GM18868 (cell line): ENCODE results near the gene BHLHE40.

ENCODE experiments used
- ATAC-seq: cut with Tn5 transposase; IDR thresholded peaks from one replicate; pipeline ENCODE4 v1.9.1; 2021; ENCODE audit warnings: mild to moderate bottlenecking, moderate library complexity; ENCODE audit not compliant: unreplicated experiment

BHLHE40 gene

DNA sequence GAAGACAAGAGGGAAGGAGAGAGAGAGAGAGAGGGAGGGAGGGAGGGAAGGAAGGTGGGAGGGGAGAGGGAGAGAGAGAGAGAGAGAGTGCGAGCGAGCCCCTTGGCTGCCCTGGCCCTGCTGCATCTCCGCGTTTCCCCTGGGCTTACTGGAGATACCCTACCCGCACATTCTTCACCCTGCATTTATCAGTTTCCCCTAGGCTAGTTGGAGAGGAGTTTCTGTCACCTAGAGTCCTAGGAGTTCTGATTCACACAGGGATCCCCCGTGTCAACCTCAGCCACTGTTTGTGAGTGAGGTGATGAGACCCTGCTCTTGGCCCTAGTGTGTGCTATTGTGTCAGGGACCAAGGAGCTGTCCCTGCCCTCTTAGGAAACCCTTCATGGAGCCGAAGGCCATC lies 18.7 kb downstream of the BHLHE40 start:
- no peak for ATAC-seq

DNA sequence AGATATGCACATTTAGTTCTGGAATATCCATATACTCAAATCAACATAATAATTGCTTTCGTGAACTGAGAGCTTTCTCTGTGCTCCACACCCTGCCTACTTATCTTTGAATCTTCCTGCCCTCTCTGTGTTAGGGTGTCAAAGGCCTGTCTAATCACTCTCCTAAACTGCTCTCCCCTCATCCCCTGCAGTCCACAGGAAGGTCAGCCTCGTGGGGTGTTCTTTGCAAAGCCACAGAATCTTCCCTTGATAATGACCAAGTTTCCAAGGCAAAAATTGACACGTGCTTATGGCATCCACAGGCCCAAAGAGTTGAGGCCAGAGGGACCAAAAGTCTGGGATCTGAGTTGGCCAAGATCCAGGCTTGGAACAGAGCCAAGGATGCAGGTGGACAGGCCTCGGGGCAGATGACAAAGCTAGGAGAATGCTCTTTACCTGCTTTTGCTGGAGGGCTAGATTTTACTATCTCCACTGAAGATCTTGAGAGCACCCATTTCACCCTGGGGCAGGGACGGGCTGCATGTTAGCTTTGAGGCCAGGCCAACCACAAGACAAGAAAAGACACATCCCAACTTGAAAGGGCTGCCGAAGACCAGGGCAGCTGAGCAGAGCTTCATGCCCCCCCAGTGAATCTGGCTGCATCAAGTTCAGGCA lies 20.4 kb downstream of the BHLHE40 start:
- ATAC-seq = peak; percentile 45

DNA sequence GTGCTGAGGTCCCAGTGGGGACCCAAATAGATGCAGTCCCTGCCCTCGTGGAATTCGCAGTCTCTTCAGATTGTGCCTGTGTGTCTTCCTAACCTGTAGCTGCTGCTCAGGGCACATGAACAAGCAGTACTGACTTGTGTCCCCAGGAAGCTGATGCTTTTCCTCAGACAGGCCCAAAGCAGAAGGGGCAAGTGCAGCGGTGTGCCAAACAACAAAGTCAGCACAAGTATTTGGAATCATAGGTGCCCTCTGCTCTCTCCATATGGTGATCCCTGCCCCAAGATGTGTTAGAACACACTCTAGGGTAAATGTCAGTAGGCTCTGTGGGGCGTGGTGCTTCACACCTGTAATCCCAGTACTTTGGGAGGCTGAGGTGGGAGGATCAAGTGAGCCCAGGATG lies 21.9 kb downstream of the BHLHE40 start:
- no peak for ATAC-seq

DNA sequence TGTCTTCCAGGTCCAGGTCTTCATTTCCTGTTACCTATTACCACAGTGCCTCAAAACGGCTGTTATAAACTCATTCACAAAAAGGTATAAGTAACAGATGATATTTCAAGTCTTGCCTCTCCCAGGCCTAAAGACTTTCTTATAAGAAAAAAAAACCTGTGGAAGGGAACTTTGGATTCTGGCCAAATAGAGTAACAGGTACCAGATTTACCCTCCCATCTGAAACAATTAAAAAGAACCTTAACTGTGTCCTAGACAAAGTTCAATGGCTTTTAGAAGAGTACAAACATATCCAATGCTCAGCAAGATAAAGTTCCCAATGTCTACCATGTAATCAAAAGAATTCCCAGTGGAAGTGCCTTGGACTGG lies 22.6 kb downstream of the BHLHE40 start:
- ATAC-seq = no peak

DNA sequence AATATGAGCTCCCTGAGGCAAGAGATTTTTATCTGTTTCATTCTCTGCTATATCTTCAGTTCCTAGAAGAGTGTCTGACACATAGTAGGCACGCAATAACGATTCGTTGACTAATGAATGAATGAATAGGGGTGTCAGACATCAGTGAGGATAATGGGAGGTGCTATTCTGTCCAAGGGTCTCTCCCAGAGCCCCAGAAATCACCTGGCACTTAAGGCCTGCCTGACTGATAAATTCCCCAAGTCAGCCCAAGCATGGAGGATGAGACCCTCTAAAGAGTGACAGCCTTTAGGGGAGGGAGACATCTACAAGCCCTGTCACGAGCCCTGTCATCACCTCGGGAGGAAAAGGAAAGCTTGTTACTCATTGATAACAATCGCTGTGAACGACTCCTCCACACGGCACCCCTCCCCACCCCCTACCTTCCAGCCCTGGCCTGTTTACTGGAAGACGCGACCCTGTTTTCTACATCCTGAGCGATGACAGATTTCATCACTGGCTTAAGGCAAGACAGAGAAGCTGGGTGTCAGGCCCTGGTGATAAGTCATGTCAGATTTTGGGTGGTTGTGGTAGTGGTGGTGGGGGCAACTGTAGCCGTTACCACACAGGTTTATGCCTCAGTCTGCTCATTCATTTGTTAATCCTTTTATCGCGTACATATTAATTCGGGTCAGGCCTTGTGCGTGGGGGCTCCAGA lies 23.1 kb downstream of the BHLHE40 start:
- ATAC-seq = no peak

DNA sequence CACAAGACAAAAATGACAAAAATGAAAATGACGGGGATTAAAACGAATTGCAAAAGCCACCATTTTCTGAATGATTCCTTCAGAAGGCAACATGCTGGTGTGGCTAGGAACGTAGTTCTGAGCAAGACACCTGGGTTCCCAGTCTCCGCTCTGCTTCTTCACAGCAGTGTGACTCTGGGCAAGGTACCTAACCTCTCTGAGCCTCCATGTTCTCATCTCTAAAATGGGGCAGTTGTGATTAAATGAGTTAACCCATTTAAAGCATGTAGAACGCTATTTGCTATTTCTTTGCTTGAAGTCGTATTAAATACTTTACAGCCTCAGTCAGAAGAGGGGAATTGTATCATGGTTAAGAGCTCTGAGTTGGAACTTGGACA lies 23.6 kb downstream of the BHLHE40 start:
- ATAC-seq = no peak

DNA sequence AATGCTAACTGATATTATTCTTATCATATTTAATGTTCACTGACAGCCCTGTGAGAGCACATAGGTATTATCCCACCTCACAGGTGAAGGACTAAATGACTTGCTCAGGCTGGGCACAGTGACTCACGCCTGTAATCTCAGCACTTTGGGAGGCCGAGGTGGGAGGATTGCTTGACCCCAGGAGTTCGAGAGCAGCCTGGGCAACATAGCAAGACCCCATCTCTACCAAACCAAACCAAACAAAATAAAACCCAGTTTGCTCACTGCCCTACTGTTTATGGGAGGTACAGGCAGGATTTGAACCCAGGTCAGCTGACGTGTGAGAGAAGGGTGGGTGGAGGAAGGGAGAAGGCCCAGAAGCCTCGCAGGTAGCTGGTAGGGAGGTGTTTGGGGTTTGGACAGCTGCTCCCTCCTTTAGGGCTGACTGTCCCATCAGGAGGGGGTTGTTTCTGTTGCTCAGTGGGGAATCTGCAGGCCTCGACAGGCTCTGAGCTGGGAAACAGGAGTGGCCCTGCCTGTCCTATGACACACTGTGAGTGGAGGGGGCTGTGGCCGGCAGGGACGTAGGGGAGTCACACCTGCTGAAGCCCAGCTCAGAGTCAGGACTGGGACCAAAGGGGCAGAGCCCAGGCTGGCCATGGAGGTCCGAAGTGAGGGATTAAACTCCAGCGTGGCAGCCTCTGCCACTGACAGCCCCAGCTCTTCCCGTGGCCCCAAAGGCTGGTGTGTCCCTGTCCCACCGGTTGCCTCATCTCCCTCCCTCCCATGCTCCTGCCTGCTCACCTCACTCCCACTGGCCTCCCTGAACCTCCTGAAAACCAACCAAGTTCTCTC lies 25.3 kb downstream of the BHLHE40 start:
- no peak for ATAC-seq

DNA sequence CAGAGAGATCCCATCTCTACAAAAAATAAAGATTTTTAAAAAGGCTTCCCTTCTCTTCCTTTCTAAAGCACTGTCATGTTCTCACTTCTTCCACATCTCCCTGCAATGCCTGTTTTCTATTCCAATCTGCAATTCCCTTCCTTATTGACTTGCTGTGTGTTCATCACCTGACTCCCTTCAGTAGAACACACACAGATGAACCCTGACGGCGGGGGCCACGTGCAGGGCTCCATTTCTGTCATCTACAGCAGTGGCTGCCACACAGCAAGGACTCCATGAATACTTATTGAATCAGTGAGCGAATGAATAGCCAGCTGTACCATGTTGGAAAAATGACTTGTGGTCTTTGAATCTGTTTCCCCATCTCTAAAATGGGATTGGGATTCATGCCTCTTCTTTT lies 26.1 kb downstream of the BHLHE40 start:
- ATAC-seq = no peak

DNA sequence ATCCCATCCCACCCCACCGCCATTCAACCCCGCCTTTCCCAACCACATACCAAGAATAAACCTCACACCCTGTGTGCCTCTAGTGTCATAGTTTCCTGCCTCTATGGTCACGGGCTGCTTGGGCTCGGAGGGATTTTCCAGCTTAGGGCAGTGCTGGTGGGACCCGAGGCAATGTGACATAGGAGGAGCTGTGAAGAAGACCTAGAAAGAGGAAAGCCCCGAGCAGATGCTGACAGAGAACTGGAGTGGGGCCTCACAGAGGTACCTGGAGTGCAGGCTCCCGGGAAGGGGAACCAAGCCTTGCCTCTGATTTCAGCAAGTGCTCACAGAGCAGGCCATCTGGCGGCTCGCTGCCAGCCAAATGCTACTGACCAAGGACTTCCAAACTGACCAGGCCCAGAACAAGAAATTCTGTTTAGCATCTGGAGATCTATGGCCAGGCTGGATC lies 27.5 kb downstream of the BHLHE40 start:
- peak; percentile 79 for ATAC-seq

DNA sequence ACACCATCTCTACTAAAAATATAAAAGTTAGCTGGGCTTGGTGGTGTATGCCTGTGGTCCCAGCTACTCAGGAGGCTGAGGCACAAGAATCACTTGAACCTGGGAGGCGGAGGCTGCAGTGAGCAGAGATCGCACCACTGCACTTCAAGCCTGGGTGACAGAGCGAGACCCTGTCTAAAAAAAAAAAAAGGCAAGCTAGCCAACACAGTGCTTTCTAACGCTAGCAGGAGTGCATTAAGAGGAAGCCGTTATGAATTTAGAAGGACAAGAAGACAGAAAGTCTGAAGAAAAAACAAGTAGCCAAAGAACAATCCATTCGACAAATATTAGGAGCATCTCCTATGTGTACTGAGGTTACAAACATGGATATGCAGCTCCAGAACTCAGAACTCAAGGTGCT lies 28.6 kb downstream of the BHLHE40 start:
- ATAC-seq = peak; percentile 16

DNA sequence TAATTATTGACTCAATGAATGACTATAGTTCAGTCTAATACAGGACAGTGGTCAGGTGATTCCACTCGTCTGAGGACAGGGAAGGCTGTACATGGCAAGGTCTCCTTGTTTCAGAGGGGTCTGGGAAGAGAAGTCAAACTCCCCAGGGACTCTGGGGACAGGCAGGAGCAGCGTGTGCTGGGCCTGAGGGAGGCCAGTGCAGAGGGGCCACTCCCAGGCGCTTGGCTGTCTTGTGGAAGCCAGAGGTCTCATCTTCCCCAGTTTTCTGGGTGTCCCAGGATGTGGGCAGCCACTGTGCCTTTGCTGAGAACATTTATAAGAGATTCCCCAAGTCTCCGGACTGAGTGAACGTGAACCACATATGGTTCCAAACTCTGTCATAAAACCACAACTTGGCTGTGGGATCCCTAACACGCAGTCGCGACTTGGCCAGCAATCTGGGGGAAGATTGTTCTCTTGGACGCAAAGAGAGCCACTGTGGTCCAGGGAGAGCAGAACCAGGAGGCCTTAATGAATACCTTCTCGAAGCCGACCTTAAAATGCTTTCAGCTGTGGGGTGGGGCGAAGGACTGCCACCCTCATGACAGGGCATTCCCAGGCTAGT lies 30.4 kb downstream of the BHLHE40 start:
- ATAC-seq = no peak

DNA sequence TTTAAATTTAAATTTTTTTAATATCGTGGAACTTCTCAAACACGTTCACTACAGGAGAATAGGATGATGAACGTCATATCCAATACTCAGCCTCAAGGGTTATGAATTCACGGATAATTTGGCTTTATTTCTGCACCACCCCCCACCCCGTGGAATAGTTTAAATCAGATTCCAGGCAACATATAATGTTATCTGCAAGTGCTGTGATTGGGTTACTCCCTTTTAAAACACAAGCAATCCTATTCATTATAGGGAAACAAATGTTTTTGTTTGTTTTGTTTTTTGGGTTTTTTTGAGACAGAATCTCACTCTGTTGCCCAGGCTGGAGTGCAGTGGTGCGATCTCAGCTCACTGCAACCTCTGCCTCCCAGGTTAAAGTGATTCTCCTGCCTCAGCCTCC lies 30.9 kb downstream of the BHLHE40 start:
- ATAC-seq = no peak

DNA sequence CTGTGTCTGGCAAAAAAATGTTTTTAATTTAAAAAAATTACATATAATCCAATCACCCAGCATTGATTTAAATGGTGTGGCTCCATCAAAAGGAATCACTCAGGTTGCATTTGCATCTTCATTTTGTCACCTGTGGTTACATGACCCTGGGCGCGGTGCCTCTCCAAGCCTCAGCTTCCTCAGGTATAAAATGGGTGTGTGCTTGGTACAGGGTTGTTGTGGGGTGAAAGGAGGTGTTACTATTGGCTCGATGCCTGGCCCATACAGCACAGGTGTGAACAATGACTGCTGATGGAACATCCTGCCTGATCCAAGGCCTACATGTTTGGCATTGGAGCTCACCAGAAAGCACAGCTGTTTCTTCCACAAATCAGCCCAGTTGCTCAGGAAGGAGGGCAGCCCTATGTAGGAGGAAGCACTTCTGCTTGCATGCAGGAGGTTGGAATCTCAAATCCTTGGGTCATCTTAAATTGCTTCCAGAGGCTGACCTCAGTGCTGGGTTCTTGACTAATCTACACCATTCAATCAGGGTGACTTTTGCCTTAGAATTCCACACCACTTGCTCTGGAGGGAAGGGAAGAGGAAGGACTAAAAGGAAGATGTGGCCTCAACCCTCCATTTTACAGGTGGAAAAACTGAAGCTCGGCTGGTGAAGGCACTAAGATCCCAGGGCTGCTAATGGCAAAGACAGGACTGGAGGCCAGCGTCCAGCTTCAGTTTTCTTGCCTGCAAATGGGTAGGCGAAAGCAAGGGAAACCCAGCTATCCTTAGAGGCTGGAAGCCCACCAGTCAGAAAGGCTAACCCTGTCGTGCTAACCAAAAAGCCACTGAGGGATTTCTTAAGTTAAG lies 31.7 kb downstream of the BHLHE40 start:
- ATAC-seq = no peak

DNA sequence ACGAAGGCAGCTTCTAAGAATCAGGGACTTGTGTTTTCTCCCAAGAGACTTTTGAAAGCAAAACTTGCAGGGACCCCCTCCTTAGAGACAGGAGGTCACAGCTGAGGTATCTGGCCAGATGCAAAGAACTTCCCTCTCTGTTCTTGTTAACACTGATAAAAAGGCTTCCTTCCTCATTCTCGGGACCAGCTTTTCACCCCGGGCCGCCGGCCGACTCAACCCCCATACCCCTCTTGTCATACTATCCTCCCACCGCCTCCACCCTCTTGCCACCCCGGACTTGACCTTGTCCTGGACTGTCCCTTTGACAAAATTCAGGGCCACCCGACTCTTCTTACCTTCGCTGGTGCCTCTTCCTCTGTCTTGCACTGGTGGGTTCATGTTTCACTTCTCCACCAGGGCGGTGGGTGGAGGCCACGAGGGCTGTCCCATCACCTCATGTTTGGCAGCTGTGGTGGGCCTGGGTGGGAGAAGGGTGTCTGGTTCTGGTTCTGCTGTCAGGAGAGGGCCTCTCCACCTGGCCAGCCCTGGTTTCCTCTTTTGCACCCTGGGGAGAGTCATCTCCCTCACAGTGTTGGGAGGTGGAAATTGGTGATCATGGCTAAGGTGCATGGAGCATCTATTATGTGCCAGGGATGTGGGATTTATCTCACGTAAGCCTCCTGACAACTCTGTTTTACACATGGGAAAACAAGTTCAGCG lies 32.5 kb downstream of the BHLHE40 start:
- ATAC-seq = peak; percentile 40

DNA sequence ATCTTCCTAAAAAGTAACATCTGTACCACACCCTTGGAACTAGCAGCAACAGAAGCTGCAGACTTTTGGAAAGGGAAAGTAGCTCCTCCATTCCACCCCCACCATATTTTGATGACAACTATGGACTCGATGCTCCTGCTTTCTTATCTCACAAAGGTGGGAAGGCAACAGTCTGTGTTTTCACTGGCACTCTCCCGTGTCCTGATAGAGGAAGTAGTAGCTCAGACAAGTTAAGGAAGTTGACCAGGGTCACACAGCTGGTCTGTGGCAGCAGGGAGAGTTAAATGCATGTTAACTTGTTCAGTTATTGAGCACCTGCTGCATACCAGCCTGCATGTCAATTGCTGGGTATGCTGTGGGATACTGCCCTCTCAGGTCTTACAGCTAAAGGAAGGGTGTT lies 33.1 kb downstream of the BHLHE40 start:
- ATAC-seq = no peak

DNA sequence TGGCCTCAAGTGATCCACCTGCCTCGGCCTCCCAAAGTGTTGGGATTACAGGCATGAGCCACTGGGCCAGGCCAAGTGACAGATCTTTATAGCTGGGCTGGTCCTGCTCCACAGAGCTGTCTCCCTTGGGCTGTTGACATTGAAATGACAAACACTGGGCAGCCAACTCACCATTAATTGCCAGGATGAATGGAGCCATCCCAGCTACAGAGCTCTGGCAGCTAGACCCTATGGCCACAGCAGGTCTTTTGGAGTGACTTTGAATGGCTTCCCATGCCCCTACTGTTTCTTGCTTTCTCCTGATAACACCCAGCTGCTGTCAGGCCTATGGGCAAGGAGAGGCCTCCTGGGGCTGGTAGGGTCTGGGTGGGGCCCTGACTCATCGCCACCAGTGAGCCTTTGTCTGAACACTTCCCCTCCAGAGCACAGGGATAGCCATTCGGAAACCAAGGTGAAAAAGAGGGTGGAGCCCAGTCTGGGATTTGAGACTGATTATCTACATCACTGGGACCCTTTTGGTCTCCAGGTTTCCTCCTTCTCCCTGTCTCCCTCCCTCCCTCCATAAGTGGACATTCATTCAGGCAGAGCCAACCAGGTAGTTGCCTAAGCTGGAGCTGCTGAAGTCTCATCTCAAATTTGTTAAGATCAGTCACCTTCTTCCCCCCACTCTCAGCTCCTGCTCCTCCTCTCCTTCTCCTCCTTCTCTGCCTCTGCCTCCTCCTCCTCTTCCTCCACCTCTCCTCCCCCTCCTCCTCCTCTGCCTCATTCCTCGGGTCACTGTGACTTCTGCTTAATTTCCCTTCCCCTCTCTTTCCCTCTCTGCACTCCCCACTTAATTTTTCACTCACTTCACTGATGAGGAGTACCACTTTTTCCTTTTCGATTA lies 34.0 kb downstream of the BHLHE40 start:
- ATAC-seq = no peak

DNA sequence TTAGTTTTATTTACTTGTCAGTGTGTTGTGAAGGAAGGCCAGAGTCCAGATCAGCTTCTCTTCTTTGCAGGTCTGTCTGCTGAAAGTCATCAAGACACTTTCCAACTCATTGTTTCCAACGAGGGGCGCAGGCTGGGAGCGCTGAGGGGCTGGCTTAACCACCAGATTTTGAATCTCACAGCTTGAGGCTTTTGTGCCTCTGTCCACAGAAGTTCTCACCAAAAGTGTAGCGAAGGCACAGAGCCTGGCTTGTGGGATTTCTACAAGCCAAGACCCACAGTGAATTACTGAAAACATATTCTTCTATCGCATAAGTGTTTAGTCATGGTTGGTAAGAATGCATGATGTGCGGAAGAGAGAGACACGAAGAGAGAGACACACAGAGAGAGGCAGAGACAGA lies 35.2 kb downstream of the BHLHE40 start:
- no peak for ATAC-seq

DNA sequence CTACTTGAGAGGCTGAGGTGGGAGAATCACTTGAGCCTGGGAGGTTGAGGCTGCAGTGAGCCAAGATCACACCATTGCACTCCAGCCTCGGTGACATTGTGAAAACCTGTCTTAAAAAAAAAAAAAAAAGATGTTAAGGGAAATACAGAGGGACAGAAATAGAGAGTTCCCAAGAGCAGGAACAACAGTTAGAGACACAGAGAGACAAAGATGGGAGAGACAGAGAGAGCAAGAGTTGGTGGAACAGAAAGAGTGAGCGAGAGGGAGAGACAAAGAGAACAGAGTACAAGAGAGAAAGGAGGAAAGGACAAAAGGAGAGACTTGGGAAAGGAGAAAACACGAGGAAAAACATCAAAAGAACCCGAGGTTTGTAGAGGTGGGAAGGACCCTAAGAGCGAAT lies 35.8 kb downstream of the BHLHE40 start:
- no peak for ATAC-seq
